Gastroesophageal sphincter (tissue), 3 donors: Measurements from ENCODE around the gene TCP11.

Experiments used
- POLR2A ChIP-seq, 2 donors: fragments of 450-650 bp; IDR thresholded peaks; one replicate each; pipeline ENCODE4 v1.6.1; 2017; ENCODE audit warnings: antibody characterized with exemption in 2 of 2, mild to moderate bottlenecking in 2 of 2, moderate library complexity in 1 of 2
- TF ChIP-seq, protein P1 (sequence below), 4 experiments: fragments of 200-600 bp in 2 of 4; fragments of 450-650 bp in 2 of 4; sonication (generic) in 1 of 4; IDR thresholded peaks; one replicate each; pipeline ENCODE4 v1.5.1; 2017 to 2019; ENCODE audit warnings: antibody characterized with exemption in 4 of 4, mild to moderate bottlenecking in 2 of 4, moderate library complexity in 2 of 4

- TF ChIP-seq POLR2A (IDR thresholded peaks at IDR 0.05) = no peak
- TF ChIP-seq, protein P1, sequence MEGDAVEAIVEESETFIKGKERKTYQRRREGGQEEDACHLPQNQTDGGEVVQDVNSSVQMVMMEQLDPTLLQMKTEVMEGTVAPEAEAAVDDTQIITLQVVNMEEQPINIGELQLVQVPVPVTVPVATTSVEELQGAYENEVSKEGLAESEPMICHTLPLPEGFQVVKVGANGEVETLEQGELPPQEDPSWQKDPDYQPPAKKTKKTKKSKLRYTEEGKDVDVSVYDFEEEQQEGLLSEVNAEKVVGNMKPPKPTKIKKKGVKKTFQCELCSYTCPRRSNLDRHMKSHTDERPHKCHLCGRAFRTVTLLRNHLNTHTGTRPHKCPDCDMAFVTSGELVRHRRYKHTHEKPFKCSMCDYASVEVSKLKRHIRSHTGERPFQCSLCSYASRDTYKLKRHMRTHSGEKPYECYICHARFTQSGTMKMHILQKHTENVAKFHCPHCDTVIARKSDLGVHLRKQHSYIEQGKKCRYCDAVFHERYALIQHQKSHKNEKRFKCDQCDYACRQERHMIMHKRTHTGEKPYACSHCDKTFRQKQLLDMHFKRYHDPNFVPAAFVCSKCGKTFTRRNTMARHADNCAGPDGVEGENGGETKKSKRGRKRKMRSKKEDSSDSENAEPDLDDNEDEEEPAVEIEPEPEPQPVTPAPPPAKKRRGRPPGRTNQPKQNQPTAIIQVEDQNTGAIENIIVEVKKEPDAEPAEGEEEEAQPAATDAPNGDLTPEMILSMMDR (IDR thresholded peaks at IDR 0.05) = no peak
Observed at GRCh38 chr6:35185302-35185681, 44.2 kb upstream of the TCP11 start.
